ENCODE results near the gene TMEM95.

TMEM95 gene

DNA sequence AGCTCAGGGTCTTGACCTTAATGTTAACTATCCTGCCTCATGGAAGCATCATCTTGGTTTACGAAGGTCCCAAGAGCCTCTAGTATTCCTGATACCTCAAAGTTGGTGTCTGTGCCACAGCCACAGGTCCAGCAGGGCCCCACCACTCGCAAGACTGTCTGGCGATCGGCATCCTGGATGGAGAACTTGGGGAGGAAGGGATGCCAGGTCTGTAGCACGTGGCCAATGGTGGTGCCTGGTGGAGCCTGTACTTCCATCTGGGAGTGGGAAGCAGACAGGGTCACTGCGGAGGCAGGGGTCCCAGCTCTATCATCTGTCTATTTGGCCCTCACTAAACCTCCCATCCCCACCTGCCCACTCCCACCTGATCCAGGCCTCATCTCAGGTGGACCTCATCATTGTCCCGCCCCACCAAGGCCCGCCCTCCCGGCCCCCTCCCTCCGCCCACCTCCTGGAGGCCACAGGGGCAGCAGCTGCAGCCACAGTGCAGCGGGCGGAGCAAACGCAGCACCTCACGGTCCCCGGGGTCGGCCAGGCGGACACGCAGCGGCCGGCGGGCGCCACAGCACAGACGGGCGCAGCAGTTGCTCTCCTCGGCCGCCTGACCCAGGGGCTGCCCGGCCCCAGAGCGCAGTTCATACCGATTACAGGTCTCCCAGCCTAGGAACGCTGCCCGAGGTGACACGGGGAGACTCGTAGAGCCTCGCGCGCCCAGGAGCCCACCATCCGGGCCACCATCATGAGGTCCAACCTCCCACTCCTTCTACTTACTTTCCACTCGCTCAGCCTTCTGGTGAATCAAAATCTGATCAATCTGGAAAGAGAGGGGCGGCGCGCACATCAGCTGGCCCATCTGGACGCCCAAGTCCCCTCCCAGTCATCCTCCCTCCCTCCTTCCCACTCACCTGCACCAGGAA lies 38.0 kb downstream of the TMEM95 start:
- TF ChIP-seq CTCF (IDR thresholded peaks at IDR 0.05; ENCODE audit: borderline replicate concordance, insufficient read depth, low read depth, low read length), result no peak
- peak overlapping the region; percentile 92 for H3K4me3 ChIP-seq (ENCODE audit: low read depth, low read length)

GRCh38 chr17:7393613-7394451 lies 38.9 kb downstream of the TMEM95 start:
- H3K4me3 ChIP-seq (ENCODE audit: low read depth, low read length), result peak overlapping the region; percentile 92
- TF ChIP-seq CTCF (IDR thresholded peaks at IDR 0.05; ENCODE audit: borderline replicate concordance, insufficient read depth, low read depth, low read length), result peak; percentile 17; the same call in 1 of the 2 replicates

GRCh38 chr17:7394452-7395191 lies 39.7 kb downstream of the TMEM95 start, which contains the start of gene PLSCR3:
TSS of gene PLSCR3 (minus strand) at chr17:7394525. CDS start at chr17:7394110, 415 bp downstream.
- H3K4me3 ChIP-seq (ENCODE audit: low read depth, low read length), result peak within 1 kb of the TSS; percentile 92
- TF ChIP-seq CTCF (IDR thresholded peaks at IDR 0.05; ENCODE audit: borderline replicate concordance, insufficient read depth, low read depth, low read length), result peak; percentile 64

- no peak overlapping the region for H3K4me3 ChIP-seq (ENCODE audit: low read depth, low read length)
- TF ChIP-seq CTCF (IDR thresholded peaks at IDR 0.05; ENCODE audit: borderline replicate concordance, insufficient read depth, low read depth, low read length), result no peak
Observed at GRCh38 chr17:7396147-7396546, 41.2 kb downstream of the TMEM95 start.

GRCh38 chr17:7398612-7399011 lies 43.7 kb downstream of the TMEM95 start:
- TF ChIP-seq CTCF (IDR thresholded peaks at IDR 0.05; ENCODE audit: borderline replicate concordance, insufficient read depth, low read depth, low read length), result no peak
- H3K4me3 ChIP-seq (ENCODE audit: low read depth, low read length), result no peak overlapping the region

- H3K4me3 ChIP-seq (ENCODE audit: low read depth, low read length), result peak overlapping the region; percentile 80
- no peak for TF ChIP-seq CTCF (IDR thresholded peaks at IDR 0.05; ENCODE audit: borderline replicate concordance, insufficient read depth, low read depth, low read length)
Observed at GRCh38 chr17:7403043-7403726, 48.2 kb downstream of the TMEM95 start.
